GM11168 (cell line): ENCODE measurements around the gene KCNT2.

Experiments
- in situ Hi-C: fragments of 300-500 bp; cut with MboI; formaldehyde crosslinking; loops from one replicate; pipeline ENCODE4 v1.12.0; 2022; ENCODE audit warnings: low sequenced_read_pairs; ENCODE audit not compliant: unreplicated experiment

The KCNT2 gene

GRCh38 chr1:196366817-196367495 is 241.3 kb downstream of the KCNT2 start:
- in situ Hi-C loops = no loop called here

- in situ Hi-C loops = no loop called here
These were observed 247.0 kb downstream of the KCNT2 start for GRCh38 chr1:196361112-196361714.

GRCh38 chr1:196357913-196358312 is 250.3 kb downstream of the KCNT2 start:
- in situ Hi-C loops = no loop called here

- in situ Hi-C loops = no loop called here
These were observed 252.9 kb downstream of the KCNT2 start for GRCh38 chr1:196355206-196355786.

GRCh38 chr1:196344453-196344852 is 263.8 kb downstream of the KCNT2 start:
- in situ Hi-C loops = no loop called here

- in situ Hi-C loops = loop anchor here (25.0 kb wide), 1 partner anchor 187 kb away; no protein-coding TSS in a partner anchor
These were observed 283.9 kb downstream of the KCNT2 start for GRCh38 chr1:196324345-196324744.

GRCh38 chr1:196323869-196324268 is 284.4 kb downstream of the KCNT2 start:
- in situ Hi-C loops = loop anchor here (25.0 kb wide), 1 partner anchor 187 kb away; no protein-coding TSS in a partner anchor

- in situ Hi-C loops = loop anchor here (25.0 kb wide), 1 partner anchor 182 kb away; no protein-coding TSS in a partner anchor
These were observed 288.9 kb downstream of the KCNT2 start for GRCh38 chr1:196319301-196319700.

- in situ Hi-C loops = loop anchor here (25.0 kb wide), 1 partner anchor 181 kb away; no protein-coding TSS in a partner anchor
These were observed 290.4 kb downstream of the KCNT2 start for GRCh38 chr1:196317535-196318522.

GRCh38 chr1:196312739-196313138 is 295.5 kb downstream of the KCNT2 start:
- in situ Hi-C loops = loop anchor here (25.0 kb wide), 1 partner anchor 175 kb away; no protein-coding TSS in a partner anchor

- in situ Hi-C loops = loop anchor here (25.0 kb wide), 1 partner anchor 172 kb away; no protein-coding TSS in a partner anchor
These were observed 298.9 kb downstream of the KCNT2 start for GRCh38 chr1:196309386-196309785.

- in situ Hi-C loops = loop anchor here (25.0 kb wide), 1 partner anchor 171 kb away; no protein-coding TSS in a partner anchor
These were observed 300.1 kb downstream of the KCNT2 start for GRCh38 chr1:196308176-196308575.

- in situ Hi-C loops = loop anchor here (25.0 kb wide), 1 partner anchor 169 kb away; no protein-coding TSS in a partner anchor
These were observed 301.8 kb downstream of the KCNT2 start for GRCh38 chr1:196306421-196306820.

- in situ Hi-C loops = loop anchor here (25.0 kb wide), 1 partner anchor 168 kb away; no protein-coding TSS in a partner anchor
These were observed 303.0 kb downstream of the KCNT2 start for GRCh38 chr1:196305216-196305615.

GRCh38 chr1:196302981-196303380 is 305.3 kb downstream of the KCNT2 start:
- in situ Hi-C loops = loop anchor here (25.0 kb wide), 1 partner anchor 166 kb away; no protein-coding TSS in a partner anchor

GRCh38 chr1:196302420-196302819 is 305.8 kb downstream of the KCNT2 start:
- in situ Hi-C loops = loop anchor here (25.0 kb wide), 1 partner anchor 165 kb away; no protein-coding TSS in a partner anchor

GRCh38 chr1:196295766-196296165 is 312.5 kb downstream of the KCNT2 start:
- in situ Hi-C loops = no loop called here

GRCh38 chr1:196278816-196279215 is 329.4 kb downstream of the KCNT2 start:
- in situ Hi-C loops = no loop called here

GRCh38 chr1:196277860-196278259 is 330.4 kb downstream of the KCNT2 start:
- in situ Hi-C loops = no loop called here
